Stimulated activated CD4-positive, alpha-beta T cell treated with anti-CD3 and anti-CD28 coated beads, Interleukin-12 subunit alpha, Interleukin-12 subunit beta, amount 100 ng/mL, for 24 hours (primary cell): ENCODE results near the gene HOXD3.

Source experiments
- DNase-seq, 2 experiments: peaks; one replicate each; pipeline ENCODE4 v3.0.0-alpha.2; 2020; ENCODE audit warnings: low read depth in 2 of 2

HOXD3 gene

GRCh38 chr2:176162911-176163671, 6.0 kb downstream of the HOXD3 start:
- DNase-seq, result no peak

- no peak for DNase-seq
Observed at GRCh38 chr2:176163672-176164056, 6.6 kb downstream of the HOXD3 start.

GRCh38 chr2:176164201-176164600, 7.1 kb downstream of the HOXD3 start:
- DNase-seq, result no peak

GRCh38 chr2:176164611-176165369, 7.7 kb downstream of the HOXD3 start:
- no peak for DNase-seq

GRCh38 chr2:176165370-176166050, 8.4 kb downstream of the HOXD3 start:
- no peak for DNase-seq

GRCh38 chr2:176166272-176166671, 9.2 kb downstream of the HOXD3 start:
- no peak for DNase-seq

- DNase-seq, result no peak
Observed at GRCh38 chr2:176167398-176167797, 10.3 kb downstream of the HOXD3 start.

GRCh38 chr2:176169181-176169580, 12.1 kb downstream of the HOXD3 start:
- no peak for DNase-seq

GRCh38 chr2:176169711-176170110, 12.6 kb downstream of the HOXD3 start:
- no peak for DNase-seq

- DNase-seq, result no peak
Observed at GRCh38 chr2:176170602-176171305, 13.6 kb downstream of the HOXD3 start.

GRCh38 chr2:176171351-176172006, 14.4 kb downstream of the HOXD3 start:
- DNase-seq, result no peak

GRCh38 chr2:176172007-176172894, 15.1 kb downstream of the HOXD3 start:
- no peak for DNase-seq

- DNase-seq, result no peak
Observed at GRCh38 chr2:176172895-176173566, 15.9 kb downstream of the HOXD3 start.

GRCh38 chr2:176173567-176174381, 16.7 kb downstream of the HOXD3 start:
- no peak for DNase-seq

GRCh38 chr2:176174382-176174823, 17.3 kb downstream of the HOXD3 start:
- DNase-seq, result no peak

GRCh38 chr2:176174824-176175708, 18.0 kb downstream of the HOXD3 start:
- no peak for DNase-seq

GRCh38 chr2:176175709-176176607, 18.9 kb downstream of the HOXD3 start:
- DNase-seq, result no peak
